ENCODE results near the gene CASP3.

The CASP3 gene

GRCh38 chr4:184651899-184652298 lies 2.7 kb upstream of the CASP3 start:
- TF ChIP-seq FOXP2 (optimal IDR thresholded peaks at IDR 0.05; ENCODE audit: borderline replicate concordance, extremely low read depth, extremely low read length, insufficient read depth) (no peak), SIN3A (IDR thresholded peaks at IDR 0.05; ENCODE audit: borderline replicate concordance, insufficient read depth, low read length) (no peak)

DNA sequence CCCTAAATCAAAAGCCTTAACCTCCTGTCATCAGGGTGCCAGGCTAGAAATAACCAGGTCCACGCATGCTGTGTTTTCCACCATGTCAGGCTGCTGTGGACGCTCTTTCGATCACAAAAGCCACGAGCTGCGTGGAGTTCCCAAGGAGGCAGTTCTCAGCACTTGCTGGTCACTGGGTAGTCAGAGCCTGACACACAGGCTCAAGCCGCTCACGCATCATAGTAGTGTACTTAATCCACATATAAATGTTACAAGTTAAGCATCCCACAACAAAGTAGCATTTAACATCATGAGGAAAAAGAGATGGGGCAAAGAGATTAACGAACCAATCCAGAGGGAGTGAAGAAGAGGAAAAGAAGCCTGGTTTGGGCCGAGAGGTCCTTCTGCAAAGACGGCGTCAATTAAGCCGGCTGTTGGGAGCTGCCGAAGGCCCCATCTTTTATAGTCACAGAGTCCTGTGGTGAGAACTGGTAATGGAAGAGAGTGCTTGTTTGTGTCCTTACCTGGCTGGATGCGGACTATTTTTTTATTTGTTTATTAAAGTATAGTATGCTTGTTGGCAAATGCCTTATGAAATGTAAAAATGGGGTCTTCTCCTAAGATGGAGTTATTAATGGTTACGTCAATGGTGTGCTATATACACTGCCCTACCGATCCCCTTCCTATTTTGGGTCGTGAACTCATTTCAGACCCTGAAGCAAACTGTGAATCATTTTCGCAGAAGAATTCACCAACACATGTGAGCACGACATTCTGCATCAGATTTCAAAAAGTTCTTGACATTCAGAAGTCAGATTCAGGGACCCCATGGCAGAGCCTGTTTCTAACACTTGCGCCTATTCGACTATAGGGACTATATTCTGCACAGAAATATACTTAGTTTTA lies 966 bp upstream of the CASP3 start:
- TF ChIP-seq REST (IDR thresholded peaks at IDR 0.05; ENCODE audit: insufficient read depth in 1 of 2, low read depth in 2 of 2, low read length in 2 of 2) (no peak), TAF1 (IDR thresholded peaks at IDR 0.05; ENCODE audit: borderline replicate concordance, insufficient read depth, low read length) (no peak), FOXP2 (optimal IDR thresholded peaks at IDR 0.05; ENCODE audit: borderline replicate concordance, extremely low read depth, extremely low read length, insufficient read depth) (no peak), SIN3A (IDR thresholded peaks at IDR 0.05; ENCODE audit: borderline replicate concordance, insufficient read depth, low read length) (no peak), POLR2AphosphoS5 (IDR thresholded peaks at IDR 0.05; ENCODE audit: low read depth, low read length) (no peak)

DNA sequence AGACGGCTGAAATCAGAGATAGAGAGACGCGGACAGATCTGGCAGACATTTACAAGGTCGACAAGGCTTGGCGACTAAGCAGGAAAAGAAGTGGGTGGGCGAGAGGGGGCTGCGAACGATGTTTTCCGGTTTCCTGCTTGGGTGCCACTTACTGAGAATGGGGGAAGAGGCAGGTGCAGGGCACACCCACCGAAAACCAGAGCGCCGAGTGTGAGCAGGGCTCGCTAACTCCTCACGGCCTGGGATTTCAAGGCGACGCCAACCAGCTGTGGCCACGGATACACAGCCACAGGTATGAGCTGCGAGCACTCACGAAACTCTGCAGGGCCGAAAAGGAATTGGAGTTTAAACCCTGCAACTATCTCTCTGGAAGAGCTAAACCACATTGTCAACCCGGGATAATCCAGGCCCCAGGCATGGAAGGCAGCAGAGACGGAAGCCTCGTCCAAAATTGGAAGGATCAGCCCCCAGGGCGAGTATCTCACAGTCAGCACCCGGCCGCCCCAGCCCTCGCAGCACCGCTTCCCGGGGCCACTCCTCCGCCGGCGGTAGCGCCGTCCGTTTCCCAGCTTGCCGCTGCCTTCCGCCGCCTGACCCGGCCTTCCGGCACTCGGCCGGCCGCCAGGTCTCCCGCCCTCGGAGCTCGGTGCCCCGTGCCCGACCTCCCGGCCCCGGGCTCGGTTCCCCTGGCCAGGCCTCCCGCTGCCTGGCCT lies 778 bp downstream of the CASP3 start:
- TF ChIP-seq FOXP2 (optimal IDR thresholded peaks at IDR 0.05; ENCODE audit: borderline replicate concordance, extremely low read depth, extremely low read length, insufficient read depth) (peak; percentile 25), TAF1 (IDR thresholded peaks at IDR 0.05; ENCODE audit: borderline replicate concordance, insufficient read depth, low read length) (no peak), REST (IDR thresholded peaks at IDR 0.05; ENCODE audit: insufficient read depth in 1 of 2, low read depth in 2 of 2, low read length in 2 of 2) (no peak), POLR2AphosphoS5 (IDR thresholded peaks at IDR 0.05; ENCODE audit: low read depth, low read length) (no peak), SIN3A (IDR thresholded peaks at IDR 0.05; ENCODE audit: borderline replicate concordance, insufficient read depth, low read length) (no peak)

DNA sequence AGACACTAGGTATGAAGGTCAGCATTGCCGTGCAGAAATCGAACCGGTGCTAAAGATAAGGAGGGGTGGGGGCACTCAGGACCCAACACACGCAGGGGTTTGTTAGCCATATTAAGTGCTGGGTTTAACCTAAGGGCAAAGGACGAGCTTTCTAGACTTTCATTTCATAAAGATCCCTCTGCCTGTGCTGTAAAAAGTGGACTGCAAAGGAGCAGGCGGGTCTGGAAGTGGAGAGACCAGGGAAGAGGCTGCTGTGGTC lies 1.3 kb downstream of the CASP3 start:
- TF ChIP-seq REST (IDR thresholded peaks at IDR 0.05; ENCODE audit: insufficient read depth in 1 of 2, low read depth in 2 of 2, low read length in 2 of 2) (no peak), TAF1 (IDR thresholded peaks at IDR 0.05; ENCODE audit: borderline replicate concordance, insufficient read depth, low read length) (no peak), SIN3A (IDR thresholded peaks at IDR 0.05; ENCODE audit: borderline replicate concordance, insufficient read depth, low read length) (no peak), POLR2AphosphoS5 (IDR thresholded peaks at IDR 0.05; ENCODE audit: low read depth, low read length) (no peak), FOXP2 (optimal IDR thresholded peaks at IDR 0.05; ENCODE audit: borderline replicate concordance, extremely low read depth, extremely low read length, insufficient read depth) (no peak)

DNA sequence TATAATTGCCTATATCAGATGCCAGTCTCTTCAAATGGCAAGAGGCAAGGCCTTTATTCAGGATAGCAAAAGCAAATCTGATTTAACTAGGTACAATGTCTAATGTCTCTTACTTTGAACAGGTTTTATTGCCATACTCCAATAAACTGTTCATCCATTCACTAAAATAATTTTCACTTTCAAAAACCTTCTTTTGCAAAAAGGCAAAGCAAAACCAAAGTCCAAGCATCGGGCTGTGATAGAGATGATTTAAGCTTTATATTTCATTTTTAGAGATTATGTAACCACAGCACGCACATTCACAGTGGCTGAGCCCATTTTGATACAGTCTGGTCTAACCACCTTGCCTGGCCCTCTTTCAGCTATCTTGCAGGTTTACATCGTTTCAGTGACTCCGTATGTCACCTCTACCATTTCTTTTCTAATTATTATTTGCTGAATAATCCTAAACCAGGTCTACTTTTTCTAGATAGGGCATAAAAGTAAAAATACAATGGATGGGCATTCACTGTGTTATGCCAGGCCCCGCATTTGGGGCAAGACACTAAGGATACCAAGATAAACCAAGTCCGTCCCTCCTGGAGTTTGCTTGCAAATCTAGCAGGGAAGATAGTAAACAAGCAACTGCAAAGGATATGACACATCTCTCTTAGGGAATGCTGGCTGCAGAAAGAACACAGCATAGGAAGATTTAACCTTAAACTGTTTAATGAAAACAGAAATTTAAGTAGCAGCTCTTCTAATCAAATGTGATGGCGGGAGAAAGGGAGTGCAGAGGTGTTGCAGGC lies 1.8 kb downstream of the CASP3 start:
- no peak for TF ChIP-seq SIN3A (IDR thresholded peaks at IDR 0.05; ENCODE audit: borderline replicate concordance, insufficient read depth, low read length)
- TF ChIP-seq FOXP2 (optimal IDR thresholded peaks at IDR 0.05; ENCODE audit: borderline replicate concordance, extremely low read depth, extremely low read length, insufficient read depth) = no peak
- no peak for TF ChIP-seq REST (IDR thresholded peaks at IDR 0.05; ENCODE audit: insufficient read depth in 1 of 2, low read depth in 2 of 2, low read length in 2 of 2)
- no peak for TF ChIP-seq POLR2AphosphoS5 (IDR thresholded peaks at IDR 0.05; ENCODE audit: low read depth, low read length)
- TF ChIP-seq TAF1 (IDR thresholded peaks at IDR 0.05; ENCODE audit: borderline replicate concordance, insufficient read depth, low read length) = no peak
